ENCODE results near the gene TMCC1. TPM values are rescaled to one million over a fixed set of nuclear protein-coding genes. Genes with fewer than 3 reads are reported as not detected.

The TMCC1 gene
- polyA plus RNA-seq, 1 of the 3 experiments (the other 2 are of a cell fraction), result 7.2 TPM

GRCh38 chr3:129633751-129634481 is 259.6 kb downstream of the TMCC1 start:
- Histone ChIP-seq H3K9me3 (no peaks in the 10 kb centered on the region), H3K4me3 (ENCODE audit: low read depth in 2 of 2, low read length in 1 of 2) (no peak overlapping the region), H3K4me1 (ENCODE audit: control insufficient read depth in 1 of 2, insufficient read depth in 2 of 2, low read depth in 1 of 2, low read length in 1 of 2) (no peaks in the 10 kb centered on the region), H3K9me2 (no peaks in the 10 kb centered on the region), H3K27me3 (ENCODE audit: insufficient read depth) (no peaks in the 10 kb centered on the region), H3K79me2 (ENCODE audit: insufficient read depth) (no peaks in the 10 kb centered on the region), H2AFZ (ENCODE audit: low read depth) (no peak overlapping the region), H3K9ac (no peak overlapping the region), H3K4me2 (no peak overlapping the region), H4K20me1 (ENCODE audit: insufficient read depth) (no peaks in the 10 kb centered on the region), H3F3A (replicated peaks; ENCODE audit: insufficient read depth) (no peaks in the 10 kb centered on the region), H3K27ac (ENCODE audit: low read depth in 2 of 2, low read length in 1 of 2) (no peak overlapping the region), H3K36me3 (replicated peaks in 1 of 2; ENCODE audit: control insufficient read depth in 1 of 2, insufficient read depth in 2 of 2, low read length in 1 of 2) (no peaks in the 10 kb centered on the region)
- TF ChIP-seq GATA2 (CRISPR knock-in tag; IDR thresholded peaks at IDR 0.05) (no peak), RFX5 (IDR thresholded peaks at IDR 0.05; ENCODE audit: low read length) (no peak), FOXJ3 (CRISPR knock-in tag; IDR thresholded peaks at IDR 0.05) (no peak), TEAD4 (IDR thresholded peaks at IDR 0.05; ENCODE audit: borderline replicate concordance, insufficient read depth) (no peak), FOXM1 (IDR thresholded peaks at IDR 0.05; ENCODE audit: low read depth) (no peak), MAX (IDR thresholded peaks at IDR 0.05; ENCODE audit: low read depth) (no peak), MEF2A (IDR thresholded peaks at IDR 0.05; ENCODE audit: borderline replicate concordance, low read depth) (no peak), EP300 (IDR thresholded peaks at IDR 0.05; ENCODE audit: borderline replicate concordance in 1 of 2, low read depth in 1 of 2, low read length in 1 of 2) (no peak), CHD2 (IDR thresholded peaks at IDR 0.05; ENCODE audit: low read length, partially characterized antibody) (no peak), GABPA (IDR thresholded peaks at IDR 0.05; ENCODE audit: low read depth) (no peak), NFIC (IDR thresholded peaks at IDR 0.05; ENCODE audit: borderline replicate concordance) (no peak), CTCF (IDR thresholded peaks at IDR 0.05) (no peak), TCF12 (IDR thresholded peaks at IDR 0.05) (no peak), ELF1 (IDR thresholded peaks at IDR 0.05) (no peak), POLR2AphosphoS5 (IDR thresholded peaks at IDR 0.05; ENCODE audit: low read depth, low read length) (no peak), TAF1 (IDR thresholded peaks at IDR 0.05; ENCODE audit: borderline replicate concordance, low read depth, low read length) (no peak), ZBTB33 (IDR thresholded peaks at IDR 0.05; ENCODE audit: borderline replicate concordance, low read depth) (no peak), YY1 (IDR thresholded peaks at IDR 0.05; ENCODE audit: low read depth) (no peak), USF1 (IDR thresholded peaks at IDR 0.05; ENCODE audit: borderline replicate concordance, low read depth) (no peak), REST (IDR thresholded peaks at IDR 0.05; ENCODE audit: low read depth, low read length) (no peak)
- ChIA-PET POLR2A (no interaction called here), CTCF (interaction anchor here (0.6 to 2.7 kb wide), 5 partner anchors 15 to 308 kb away, joined by 3 to 12 read pairs (median 4); no protein-coding TSS in a partner anchor)
- peak; percentile 16 for DNase-seq
- whole genome bisulfite sequencing (ENCODE audit: low lambda C conversion rate), result 100% methylated on average over 4 of the region's 10 CpGs
